Measurements from ENCODE around the gene C19orf81.
"Not testable (repeated sequence)": the region's sequence is repeated elsewhere in the genome, so short reads cannot be mapped to it uniquely, and the experiment has no call there.

C19orf81 gene

DNA sequence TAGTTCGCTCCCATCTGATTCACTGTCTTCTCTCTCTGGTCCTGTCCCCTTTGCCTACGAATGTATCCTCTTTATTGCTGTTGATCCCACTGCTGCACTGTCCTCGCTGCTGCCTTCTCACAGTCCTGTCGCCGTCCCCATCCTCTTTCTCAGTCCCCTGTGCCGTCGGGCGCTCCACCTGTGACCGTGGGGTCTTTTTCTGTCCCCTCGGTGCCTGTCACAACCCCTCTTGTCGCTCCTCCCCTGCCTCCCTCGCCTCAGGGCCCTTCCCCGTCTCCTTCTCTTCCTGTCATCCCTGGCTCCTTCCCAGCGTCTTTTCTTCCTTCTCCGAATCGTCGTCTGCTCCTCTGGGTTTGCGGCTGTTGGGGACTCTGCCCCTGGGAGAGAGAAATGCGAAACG, 41.9 kb upstream of the C19orf81 start:
- FAIRE-seq (no peak), DNase-seq (ENCODE audit: insufficient read length, low spot score) (no peak)
- TF ChIP-seq, protein P1, sequence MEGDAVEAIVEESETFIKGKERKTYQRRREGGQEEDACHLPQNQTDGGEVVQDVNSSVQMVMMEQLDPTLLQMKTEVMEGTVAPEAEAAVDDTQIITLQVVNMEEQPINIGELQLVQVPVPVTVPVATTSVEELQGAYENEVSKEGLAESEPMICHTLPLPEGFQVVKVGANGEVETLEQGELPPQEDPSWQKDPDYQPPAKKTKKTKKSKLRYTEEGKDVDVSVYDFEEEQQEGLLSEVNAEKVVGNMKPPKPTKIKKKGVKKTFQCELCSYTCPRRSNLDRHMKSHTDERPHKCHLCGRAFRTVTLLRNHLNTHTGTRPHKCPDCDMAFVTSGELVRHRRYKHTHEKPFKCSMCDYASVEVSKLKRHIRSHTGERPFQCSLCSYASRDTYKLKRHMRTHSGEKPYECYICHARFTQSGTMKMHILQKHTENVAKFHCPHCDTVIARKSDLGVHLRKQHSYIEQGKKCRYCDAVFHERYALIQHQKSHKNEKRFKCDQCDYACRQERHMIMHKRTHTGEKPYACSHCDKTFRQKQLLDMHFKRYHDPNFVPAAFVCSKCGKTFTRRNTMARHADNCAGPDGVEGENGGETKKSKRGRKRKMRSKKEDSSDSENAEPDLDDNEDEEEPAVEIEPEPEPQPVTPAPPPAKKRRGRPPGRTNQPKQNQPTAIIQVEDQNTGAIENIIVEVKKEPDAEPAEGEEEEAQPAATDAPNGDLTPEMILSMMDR (IDR thresholded peaks at IDR 0.05; ENCODE audit: insufficient read depth, missing control alignments) = no peak

DNA sequence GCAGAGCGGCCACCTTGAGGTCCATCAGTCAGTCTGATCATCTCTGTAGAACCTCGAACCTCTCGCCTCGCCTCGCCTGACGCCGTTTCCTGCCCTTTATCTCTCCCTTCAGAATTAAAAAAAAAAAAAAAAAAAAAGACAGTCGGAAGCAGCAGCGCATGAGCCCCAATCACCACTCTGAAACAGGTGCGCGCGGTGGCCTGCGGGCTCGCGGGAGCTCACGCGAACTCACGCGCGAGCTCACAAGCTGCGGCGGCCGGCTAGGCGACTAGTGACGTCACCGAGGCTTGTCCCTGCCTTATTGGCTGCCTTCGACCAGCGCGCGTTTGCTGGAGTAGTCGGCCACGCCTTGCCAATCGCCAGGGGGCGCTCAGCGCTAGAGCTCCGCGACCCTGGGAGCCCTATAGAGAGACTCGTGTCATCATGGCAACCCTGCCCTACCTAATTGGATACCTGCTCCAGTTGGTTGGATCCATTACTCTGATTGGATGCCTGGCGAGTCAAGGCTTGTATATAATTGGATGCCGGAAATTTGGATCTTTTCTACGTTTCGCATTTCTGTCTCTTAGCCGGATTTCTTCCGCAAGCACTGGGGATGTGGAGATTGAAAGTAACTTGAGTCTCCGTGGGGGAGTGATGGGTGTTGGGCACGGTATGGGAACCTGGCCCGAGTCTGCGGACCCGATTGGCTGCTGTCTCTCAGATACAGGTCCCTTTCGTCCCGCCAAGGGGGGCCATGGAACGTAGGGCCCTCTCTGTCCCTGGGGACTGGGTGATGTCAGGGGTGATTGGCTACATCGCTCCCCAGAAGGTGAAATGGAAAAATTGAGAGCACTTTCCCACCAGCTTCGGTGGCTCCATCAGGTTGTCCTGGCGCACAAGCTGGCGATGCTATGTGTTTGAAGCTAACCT, 41.1 kb upstream of the C19orf81 start:
- FAIRE-seq (no peak), DNase-seq (ENCODE audit: insufficient read length, low spot score) (peak; percentile 95)
- TF ChIP-seq, protein P1 (IDR thresholded peaks at IDR 0.05; ENCODE audit: insufficient read depth, missing control alignments) = peak; percentile 43

GRCh38 chr19:50612504-50613404, 36.5 kb upstream of the C19orf81 start:
- not testable (repeated sequence) for FAIRE-seq; DNase-seq (ENCODE audit: insufficient read length, low spot score)

DNA sequence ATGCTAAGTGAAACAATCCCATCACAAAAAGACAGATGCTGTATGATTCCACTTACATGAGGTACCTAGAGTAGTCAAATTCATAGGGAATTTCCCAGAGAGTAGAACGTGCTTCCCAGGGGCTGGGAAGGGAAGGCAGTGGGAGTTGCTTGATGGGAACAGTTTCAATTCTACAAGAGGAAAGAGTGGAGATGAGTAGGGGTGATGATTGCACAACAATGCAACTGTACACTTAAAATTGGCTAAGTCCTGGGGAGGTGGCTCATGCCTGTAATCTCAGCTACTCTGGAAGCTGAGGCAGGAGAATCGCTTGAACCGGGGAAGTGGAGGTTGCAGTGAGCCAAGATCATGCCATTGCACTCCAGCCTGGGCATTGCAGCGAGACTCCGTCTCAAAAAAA, 30.9 kb upstream of the C19orf81 start:
- not testable (repeated sequence) for DNase-seq (ENCODE audit: insufficient read length, low spot score); FAIRE-seq

DNA sequence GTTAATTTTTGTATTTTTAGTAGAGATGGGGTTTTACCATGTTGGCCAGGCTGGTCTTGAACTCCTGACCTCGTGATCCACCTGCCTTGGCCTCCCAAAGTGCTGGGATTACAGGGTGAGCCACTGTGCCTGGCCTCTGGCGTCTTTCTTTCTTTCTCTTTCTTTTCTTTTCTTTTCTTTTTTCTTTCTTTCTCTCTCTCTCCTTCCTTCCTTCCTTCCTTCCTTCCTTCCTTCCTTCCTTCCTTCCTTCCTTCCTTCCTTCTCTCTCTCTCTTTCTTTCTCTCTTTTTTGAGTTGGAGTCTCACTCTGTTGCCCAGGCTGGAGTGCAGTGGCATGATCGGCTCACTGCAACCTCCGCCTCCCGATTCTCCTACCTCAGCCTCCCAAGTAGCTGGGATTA, 30.1 kb upstream of the C19orf81 start:
- not testable (repeated sequence) for DNase-seq (ENCODE audit: insufficient read length, low spot score); FAIRE-seq

- not testable (repeated sequence) for FAIRE-seq
Observed at GRCh38 chr19:50620394-50620906, 28.8 kb upstream of the C19orf81 start.

DNA sequence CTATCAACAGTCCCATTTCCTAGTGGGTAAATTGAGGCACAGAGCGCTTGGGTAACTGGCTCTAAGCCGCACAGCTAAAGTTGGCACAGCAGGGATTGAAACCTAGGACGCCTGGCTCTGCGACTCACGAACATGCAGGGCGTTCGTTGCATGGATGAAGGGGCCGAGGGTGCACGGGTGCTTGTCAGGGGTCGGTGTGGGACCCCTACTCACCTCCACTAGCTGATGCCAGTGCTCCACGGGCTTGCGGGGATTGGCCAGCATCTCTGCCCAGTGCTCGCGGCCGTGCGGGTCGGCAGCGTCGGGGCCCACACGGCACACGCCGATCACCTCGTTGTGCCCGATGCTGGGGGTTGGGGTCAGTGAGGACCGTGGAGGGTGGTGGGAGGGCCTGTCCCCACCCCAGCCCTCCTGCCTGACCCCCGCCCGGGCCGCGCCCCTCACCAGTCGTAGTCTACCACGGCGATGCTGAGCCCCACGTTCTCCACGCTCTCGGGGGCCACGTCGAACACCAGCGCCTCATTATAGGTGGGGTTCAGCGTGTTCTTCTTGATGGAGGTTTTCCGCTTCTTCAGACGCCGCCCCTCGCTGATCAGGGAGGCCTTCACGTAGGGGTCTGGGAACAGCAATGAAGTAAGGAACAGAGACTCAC, 24.2 kb upstream of the C19orf81 start:
- TF ChIP-seq, protein P1 (IDR thresholded peaks at IDR 0.05; ENCODE audit: insufficient read depth, missing control alignments) = no peak
- FAIRE-seq (no peak), DNase-seq (ENCODE audit: insufficient read length, low spot score) (no peak)

More at GRCh38 chr19:50620394-50620906, 28.8 kb upstream of the C19orf81 start:
- DNase-seq (ENCODE audit: insufficient read length, low spot score) = not testable (repeated sequence)

DNA sequence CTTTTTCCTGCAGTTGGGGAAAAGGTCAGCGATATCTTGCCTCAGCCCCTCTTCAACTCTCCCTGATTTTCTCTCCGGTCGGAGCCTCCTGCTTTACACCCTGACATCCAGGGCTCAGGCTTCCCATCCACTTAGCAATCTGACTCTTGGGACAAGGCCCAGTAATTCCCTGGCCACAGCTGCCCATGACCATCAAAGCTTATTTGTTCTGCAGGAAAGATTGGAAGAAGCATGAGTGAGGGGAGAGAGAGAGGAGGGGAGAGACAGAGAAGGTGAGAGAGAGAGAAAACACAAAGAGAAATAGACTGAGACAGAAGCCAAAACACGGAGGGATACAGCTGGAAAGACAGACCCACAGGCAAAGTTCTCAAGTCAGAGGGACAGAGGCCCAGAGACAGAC, 23.2 kb upstream of the C19orf81 start:
- TF ChIP-seq, protein P1 (IDR thresholded peaks at IDR 0.05; ENCODE audit: insufficient read depth, missing control alignments) = no peak
- DNase-seq (ENCODE audit: insufficient read length, low spot score) = no peak
- FAIRE-seq = no peak

All from D721Med (cell line).